Neuron (in vitro differentiated cells): ENCODE data around the gene TRAF2.

Experiments
- H2AFZ ChIP-seq: one replicate; pipeline ENCODE4 v1.6.1; 2013; ENCODE audit warnings: low read depth, mild to moderate bottlenecking, inconsistent platforms, low read length, moderate library complexity
- H3K27me3 ChIP-seq: one replicate; pipeline ENCODE4 v1.6.1; 2013; ENCODE audit warnings: low read length; ENCODE audit not compliant: insufficient read depth
- H3K36me3 ChIP-seq: one replicate; pipeline ENCODE4 v1.6.1; 2013; ENCODE audit warnings: low read length; ENCODE audit not compliant: insufficient read depth
- H3K4me1 ChIP-seq: one replicate; pipeline ENCODE4 v1.6.1; 2013; ENCODE audit warnings: low read length; ENCODE audit not compliant: insufficient read depth
- H3K4me3 ChIP-seq: 2 replicates; pipeline ENCODE4 v1.5.1; 2013; ENCODE audit warnings: mild to moderate bottlenecking, low read length, moderate library complexity
- H3K9me3 ChIP-seq: one replicate; pipeline ENCODE4 v1.6.1; 2013; ENCODE audit warnings: low read length

TRAF2 gene

GRCh38 chr9:136910197-136910900 lies 24.0 kb downstream of the TRAF2 start:
- Histone ChIP-seq H3K27me3 (no peaks in the 10 kb centered on the region), H3K4me3 (no peak overlapping the region), H2AFZ (no peak overlapping the region), H3K4me1 (no peaks in the 10 kb centered on the region), H3K36me3 (peaks cover 60% of the 10 kb centered on the region), H3K9me3 (no peaks in the 10 kb centered on the region)

GRCh38 chr9:136910901-136911245 lies 24.6 kb downstream of the TRAF2 start:
- no peak overlapping the region for H3K4me3 ChIP-seq
- H3K9me3 ChIP-seq = no peaks in the 10 kb centered on the region
- peaks cover 62% of the 10 kb centered on the region for H3K36me3 ChIP-seq
- H3K4me1 ChIP-seq = no peaks in the 10 kb centered on the region
- no peak overlapping the region for H2AFZ ChIP-seq
- H3K27me3 ChIP-seq = no peaks in the 10 kb centered on the region

DNA sequence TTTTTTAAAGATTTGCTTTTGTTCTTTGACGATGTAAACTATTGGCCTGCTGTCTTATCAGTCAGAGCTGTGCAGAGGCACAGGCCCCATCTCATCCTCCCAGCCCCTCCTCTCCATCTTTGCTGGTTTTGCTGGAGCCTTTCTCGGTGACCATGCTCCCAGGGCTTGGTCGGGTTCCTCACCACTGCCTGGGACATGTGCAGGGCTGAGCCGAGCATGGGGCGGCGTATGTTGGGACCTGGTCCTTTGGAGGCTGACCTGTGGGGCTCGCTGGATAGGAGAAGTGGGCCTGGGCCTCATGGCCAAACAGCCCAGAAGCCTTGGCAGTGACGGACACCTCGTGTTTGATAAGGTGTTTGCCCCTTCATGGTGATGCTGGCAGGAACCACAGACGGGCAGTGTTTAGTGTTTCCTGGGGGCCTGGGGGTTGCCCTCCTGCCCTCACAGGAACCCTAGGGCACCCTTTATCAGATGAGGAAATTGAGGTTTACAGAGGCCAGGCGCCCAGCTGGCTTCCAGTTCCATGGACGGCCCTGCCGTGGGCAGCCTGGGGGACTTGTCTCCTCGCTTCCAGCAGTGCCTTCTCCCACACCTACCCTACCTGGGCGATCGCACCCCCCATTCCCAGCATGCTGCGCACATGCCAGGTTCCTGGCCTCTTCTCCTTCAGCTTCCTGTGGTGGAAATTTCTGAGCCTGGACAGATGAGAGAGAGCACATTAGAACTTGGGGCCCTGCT lies 27.6 kb downstream of the TRAF2 start:
- peaks cover 67% of the 10 kb centered on the region for H3K36me3 ChIP-seq

GRCh38 chr9:136915632-136916329 lies 29.5 kb downstream of the TRAF2 start:
- H3K36me3 ChIP-seq = peaks cover 64% of the 10 kb centered on the region

More for the DNA sequence above, 27.6 kb downstream of the TRAF2 start:
- Histone ChIP-seq H3K9me3 (no peaks in the 10 kb centered on the region), H3K4me1 (no peaks in the 10 kb centered on the region), H3K27me3 (no peaks in the 10 kb centered on the region), H3K4me3 (no peak overlapping the region), H2AFZ (no peak overlapping the region)

DNA sequence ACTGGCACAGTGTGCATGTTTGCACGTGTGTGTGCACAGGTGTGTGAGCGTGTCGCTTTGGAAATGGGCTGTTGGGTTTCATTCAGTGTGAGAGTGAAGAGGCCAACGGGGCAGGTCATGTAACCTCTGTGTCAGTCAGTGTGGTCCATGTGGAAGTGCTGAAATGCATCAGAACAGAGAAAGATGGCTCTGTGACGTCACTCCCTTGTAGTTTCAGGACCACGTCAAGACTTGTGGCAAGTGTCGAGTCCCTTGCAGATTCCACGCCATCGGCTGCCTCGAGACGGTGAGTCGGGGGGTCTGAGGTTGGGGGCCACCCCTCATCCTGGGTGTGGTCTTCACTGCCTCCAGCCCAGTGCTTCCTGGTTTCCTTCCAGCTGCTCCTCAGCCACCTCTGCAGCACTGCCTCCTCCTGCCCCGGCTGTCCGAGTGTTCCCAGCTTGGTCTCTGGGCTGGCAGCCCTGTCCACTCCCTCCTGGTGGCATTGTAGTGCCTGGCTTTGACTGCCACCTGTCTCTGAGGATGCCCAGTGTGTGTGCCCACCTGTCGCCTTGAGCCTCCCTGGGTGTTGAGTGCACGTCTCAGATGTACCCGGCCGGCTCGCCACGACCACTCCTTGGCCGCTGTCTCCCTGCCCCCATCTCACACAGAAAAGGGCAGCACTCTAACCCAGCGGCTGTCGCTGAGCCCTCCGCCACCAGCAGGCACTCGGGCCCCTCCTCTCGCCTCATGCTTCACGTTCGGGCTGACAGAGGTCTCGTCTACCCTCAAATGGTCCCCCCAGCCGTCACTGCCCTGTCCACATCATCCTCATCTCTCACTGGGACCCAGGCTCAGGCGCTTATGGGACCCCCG lies 30.2 kb downstream of the TRAF2 start:
- H2AFZ ChIP-seq = no peak overlapping the region
- H3K4me1 ChIP-seq = no peaks in the 10 kb centered on the region
- no peak overlapping the region for H3K4me3 ChIP-seq
- H3K27me3 ChIP-seq = no peaks in the 10 kb centered on the region
- H3K36me3 ChIP-seq = peaks cover 67% of the 10 kb centered on the region
- no peaks in the 10 kb centered on the region for H3K9me3 ChIP-seq

More at GRCh38 chr9:136915632-136916329, 29.5 kb downstream of the TRAF2 start:
- H3K4me1 ChIP-seq = no peaks in the 10 kb centered on the region
- H2AFZ ChIP-seq = no peak overlapping the region
- no peak overlapping the region for H3K4me3 ChIP-seq
- H3K27me3 ChIP-seq = no peaks in the 10 kb centered on the region
- no peaks in the 10 kb centered on the region for H3K9me3 ChIP-seq

GRCh38 chr9:136917902-136918301 lies 31.6 kb downstream of the TRAF2 start:
- H3K4me1 ChIP-seq = no peaks in the 10 kb centered on the region
- H3K36me3 ChIP-seq = peaks cover 59% of the 10 kb centered on the region
- no peak overlapping the region for H2AFZ ChIP-seq
- no peaks in the 10 kb centered on the region for H3K27me3 ChIP-seq
- no peaks in the 10 kb centered on the region for H3K9me3 ChIP-seq
- H3K4me3 ChIP-seq = no peak overlapping the region

- no peak overlapping the region for H2AFZ ChIP-seq
- H3K36me3 ChIP-seq = peaks cover 53% of the 10 kb centered on the region
- no peaks in the 10 kb centered on the region for H3K9me3 ChIP-seq
- H3K27me3 ChIP-seq = no peaks in the 10 kb centered on the region
- H3K4me3 ChIP-seq = no peak overlapping the region
- no peaks in the 10 kb centered on the region for H3K4me1 ChIP-seq
Measured at GRCh38 chr9:136920069-136920468, 33.8 kb downstream of the TRAF2 start.

GRCh38 chr9:136920734-136921231 lies 34.5 kb downstream of the TRAF2 start:
- peaks cover 51% of the 10 kb centered on the region for H3K36me3 ChIP-seq

GRCh38 chr9:136921307-136921706 lies 35.0 kb downstream of the TRAF2 start:
- no peaks in the 10 kb centered on the region for H3K4me1 ChIP-seq
- H3K4me3 ChIP-seq = no peak overlapping the region
- H2AFZ ChIP-seq = no peak overlapping the region
- peaks cover 51% of the 10 kb centered on the region for H3K36me3 ChIP-seq
- no peaks in the 10 kb centered on the region for H3K27me3 ChIP-seq
- H3K9me3 ChIP-seq = no peaks in the 10 kb centered on the region

More at GRCh38 chr9:136920734-136921231, 34.5 kb downstream of the TRAF2 start:
- Histone ChIP-seq H3K4me1 (no peaks in the 10 kb centered on the region), H3K27me3 (no peaks in the 10 kb centered on the region), H2AFZ (no peak overlapping the region), H3K9me3 (no peaks in the 10 kb centered on the region), H3K4me3 (no peak overlapping the region)

DNA sequence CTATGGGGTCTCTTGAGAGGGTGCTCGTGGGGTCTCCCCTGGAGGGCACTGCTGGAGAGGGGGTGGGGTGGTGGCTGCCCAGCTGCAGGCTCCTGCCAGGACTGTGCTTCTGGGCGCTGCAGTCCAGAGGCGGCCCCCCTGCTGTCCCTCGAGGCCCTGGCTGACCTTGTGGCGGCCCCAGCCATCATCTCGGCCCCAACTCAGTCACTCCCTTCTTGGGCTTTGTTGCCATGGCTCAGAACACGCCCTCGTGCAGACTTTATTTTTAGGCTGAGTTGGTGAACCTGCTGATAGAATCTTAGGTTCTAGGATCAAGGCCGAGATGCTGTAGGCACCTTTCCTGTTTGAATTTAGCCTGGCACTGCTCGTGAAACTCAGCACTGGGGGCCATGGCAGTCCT lies 35.4 kb downstream of the TRAF2 start:
- Histone ChIP-seq H3K4me3 (no peak overlapping the region), H3K4me1 (no peaks in the 10 kb centered on the region), H3K36me3 (peaks cover 51% of the 10 kb centered on the region), H3K9me3 (no peaks in the 10 kb centered on the region), H3K27me3 (no peaks in the 10 kb centered on the region), H2AFZ (no peak overlapping the region)

DNA sequence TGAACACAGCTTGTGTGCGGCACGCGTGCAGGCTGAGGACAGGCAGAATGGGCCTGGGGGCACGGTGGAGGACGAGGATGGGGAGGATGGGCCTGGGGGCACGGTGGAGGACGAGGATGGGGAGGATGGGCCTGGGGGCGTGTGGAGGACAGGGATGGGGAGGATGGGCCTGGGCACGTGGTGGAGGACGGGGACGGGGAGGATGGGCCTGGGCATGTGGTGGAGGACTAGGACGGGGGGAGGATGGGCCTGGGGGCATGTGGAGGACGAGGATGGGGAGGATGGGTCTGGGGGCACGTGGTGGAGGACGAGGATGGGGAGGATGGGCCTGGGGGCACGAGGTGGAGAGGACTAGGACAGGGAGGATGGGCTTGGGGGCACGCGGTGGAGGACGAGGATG lies 36.2 kb downstream of the TRAF2 start:
- no peak overlapping the region for H3K4me3 ChIP-seq
- H2AFZ ChIP-seq = no peak overlapping the region
- H3K4me1 ChIP-seq = no peaks in the 10 kb centered on the region
- H3K36me3 ChIP-seq = peaks cover 47% of the 10 kb centered on the region
- H3K9me3 ChIP-seq = no peaks in the 10 kb centered on the region
- H3K27me3 ChIP-seq = no peaks in the 10 kb centered on the region

- H3K36me3 ChIP-seq = peaks cover 43% of the 10 kb centered on the region
- H3K9me3 ChIP-seq = no peaks in the 10 kb centered on the region
- H3K4me3 ChIP-seq = no peak overlapping the region
- H2AFZ ChIP-seq = no peak overlapping the region
- H3K27me3 ChIP-seq = no peaks in the 10 kb centered on the region
- no peaks in the 10 kb centered on the region for H3K4me1 ChIP-seq
Measured at GRCh38 chr9:136923881-136924280, 37.6 kb downstream of the TRAF2 start.
